ENCODE data around the gene TMEM269.

The TMEM269 gene, protein sequence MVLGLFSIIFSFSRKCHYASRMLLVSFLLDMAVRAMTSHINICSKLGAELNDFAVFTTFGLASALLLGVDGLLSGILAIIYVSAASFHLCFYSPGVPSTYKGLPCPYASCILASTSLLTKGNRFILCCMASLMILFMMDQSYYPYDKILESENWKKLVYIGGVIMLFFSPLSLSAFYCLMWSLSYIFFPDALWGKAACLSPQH

DNA sequence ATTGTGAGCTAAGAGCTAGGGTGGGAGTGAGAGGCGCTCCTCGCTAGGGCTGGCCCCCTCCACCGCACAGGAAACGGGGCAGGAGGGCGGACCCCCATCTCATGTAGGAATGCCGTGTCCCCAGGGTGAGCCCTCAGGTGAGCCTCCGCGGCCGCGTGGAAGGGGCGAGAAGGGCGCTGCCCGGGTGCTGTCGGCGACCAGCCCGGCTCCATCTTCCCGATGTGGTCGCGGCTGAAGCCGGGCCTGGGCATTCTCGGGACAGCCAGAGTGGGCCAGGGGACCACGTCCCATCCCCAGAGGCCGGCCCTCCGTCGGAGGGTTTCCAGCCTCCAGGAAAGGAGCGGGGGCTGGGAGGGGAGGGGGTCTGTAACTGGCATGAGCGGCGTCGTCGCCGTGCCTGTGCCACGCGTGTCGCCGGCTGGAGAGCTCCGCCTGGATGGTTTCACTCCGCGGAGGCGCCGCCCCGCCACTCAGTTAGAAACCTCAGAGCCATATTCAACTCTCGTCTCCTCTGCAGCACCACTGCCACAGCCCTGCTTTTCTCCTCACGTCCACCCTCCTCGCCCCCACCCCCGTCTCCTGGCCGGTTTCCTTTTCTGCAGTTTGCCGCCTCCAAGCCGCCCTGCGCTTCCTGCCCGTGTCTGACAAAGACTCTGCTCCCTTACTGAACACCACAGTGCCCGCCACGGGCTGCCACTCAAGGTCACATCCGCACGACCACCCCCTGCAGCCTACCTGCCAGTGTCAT is at the start of gene TMEM269:
TMEM269 (plus strand) TSS at position 46 of the 748 bp plus-strand sequence. CDS start 4,903 bp downstream, outside the sequence.
- peak; percentile 9 to 12 for DNase-seq (ENCODE audit: low read depth in 2 of 2, low spot score in 1 of 2)

DNA sequence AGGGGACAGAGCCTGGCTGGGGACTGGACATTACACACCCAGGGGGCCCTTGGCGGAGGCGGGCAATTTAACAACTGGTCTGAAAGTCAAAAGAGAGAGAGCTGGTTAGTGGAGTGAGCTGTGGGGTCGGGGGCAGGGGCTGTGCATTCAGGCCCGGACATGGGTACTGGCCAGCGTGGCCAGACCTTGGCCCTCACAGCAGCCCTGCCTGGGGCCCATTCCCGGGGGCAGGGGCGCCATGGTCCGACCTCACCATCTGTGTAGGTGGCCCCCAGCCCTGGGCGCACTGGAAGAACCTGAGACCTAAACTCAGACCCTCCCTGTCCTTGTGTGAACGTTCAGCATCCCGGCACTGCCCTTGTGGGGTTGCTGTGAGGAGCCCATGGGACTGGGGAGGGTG is 49.7 kb upstream of the TMEM269 start:
- no peak for DNase-seq (ENCODE audit: low read depth in 2 of 2, low spot score in 1 of 2)

DNA sequence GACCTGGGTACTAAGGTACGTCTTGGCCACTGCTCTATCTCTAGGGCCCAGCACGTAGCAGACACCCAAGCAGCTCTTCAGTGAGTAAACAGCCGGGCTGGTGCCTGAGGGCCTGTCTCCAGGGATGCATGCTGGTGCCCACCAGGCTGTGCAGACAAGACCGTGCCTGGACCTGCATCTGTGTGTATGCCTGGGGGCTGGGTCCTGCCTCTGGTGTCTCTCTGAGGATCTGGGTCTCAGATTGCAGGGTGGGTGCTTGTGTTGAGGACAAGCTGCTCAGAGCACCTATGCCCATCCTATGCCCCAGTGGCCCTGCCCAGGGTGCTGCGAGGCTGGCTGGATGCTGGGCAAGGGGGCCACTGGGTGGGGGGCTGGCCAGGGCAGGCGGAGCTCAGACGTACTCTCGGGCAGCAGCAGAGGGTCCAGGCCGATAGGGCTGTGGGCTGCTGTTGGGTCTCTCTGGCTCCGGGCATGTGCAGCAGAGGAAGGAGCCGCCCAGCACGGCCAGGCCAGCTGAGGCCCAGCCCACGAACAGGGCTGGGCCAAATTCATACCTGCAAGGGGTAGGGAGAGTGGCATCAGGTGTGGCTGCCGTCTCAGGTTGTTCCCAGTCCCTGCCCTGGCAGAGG is 49.2 kb upstream of the TMEM269 start:
- DNase-seq (ENCODE audit: low read depth in 2 of 2, low spot score in 1 of 2): no peak

- DNase-seq (ENCODE audit: low read depth in 2 of 2, low spot score in 1 of 2): no peak
Observed at GRCh38 chr1:42736152-42736551, 48.6 kb upstream of the TMEM269 start.

GRCh38 chr1:42736571-42737200 is 48.1 kb upstream of the TMEM269 start:
- DNase-seq (ENCODE audit: low read depth in 2 of 2, low spot score in 1 of 2): no peak

DNA sequence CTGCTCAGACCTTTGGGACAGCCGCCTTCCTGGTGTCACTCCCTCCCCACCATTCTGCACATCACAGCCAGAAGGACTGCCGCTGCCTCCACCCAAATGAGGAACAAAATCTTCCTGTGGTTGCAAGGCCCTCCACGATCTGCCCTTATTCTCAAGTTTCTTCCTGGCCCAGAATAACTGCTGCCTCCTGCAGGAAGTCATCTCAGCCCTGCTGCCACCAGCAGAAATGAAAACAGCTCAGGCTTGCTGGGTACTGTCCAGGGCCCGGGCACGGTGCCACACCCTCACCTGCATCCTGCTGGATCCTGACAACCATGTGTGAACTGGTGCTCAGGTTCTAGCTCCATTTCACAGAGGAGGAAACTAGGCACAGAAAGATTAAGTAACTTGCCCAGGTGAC is 47.5 kb upstream of the TMEM269 start:
- DNase-seq (ENCODE audit: low read depth in 2 of 2, low spot score in 1 of 2): no peak

DNA sequence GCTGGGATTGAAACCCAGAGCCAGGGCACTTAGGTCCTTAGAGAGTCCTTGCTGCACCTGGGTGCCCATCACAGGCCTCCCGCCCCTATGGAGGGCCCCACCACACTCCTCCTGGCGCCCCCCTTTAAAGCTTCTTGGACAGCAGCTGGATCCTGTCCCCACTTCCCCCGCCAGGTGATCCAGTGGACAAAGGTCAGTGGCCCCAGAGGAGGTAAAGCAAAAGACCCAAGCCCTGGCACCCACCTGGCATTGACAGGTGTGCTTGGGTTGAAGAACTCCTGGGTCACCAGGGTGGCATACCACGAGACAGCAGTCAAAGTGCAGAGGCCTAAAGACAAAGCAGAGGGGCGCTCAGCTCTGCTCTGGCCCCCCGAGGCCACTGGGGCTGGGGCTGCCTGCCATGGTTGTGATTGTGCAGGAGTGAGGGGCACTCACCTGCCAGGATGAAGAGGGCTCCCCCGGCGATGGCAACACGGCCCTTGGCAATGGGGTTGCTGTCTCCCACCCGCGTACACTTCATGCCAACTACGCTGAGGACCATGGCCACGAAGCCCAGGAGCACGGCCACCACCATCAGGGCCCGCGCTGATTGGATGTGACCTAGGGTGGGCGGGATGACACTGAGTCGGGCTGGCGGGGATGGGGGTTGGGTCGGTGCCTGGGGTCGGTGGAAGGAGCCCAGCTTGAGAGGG is 46.7 kb upstream of the TMEM269 start:
- no peak for DNase-seq (ENCODE audit: low read depth in 2 of 2, low spot score in 1 of 2)

GRCh38 chr1:42738678-42739226 is 46.0 kb upstream of the TMEM269 start:
- DNase-seq (ENCODE audit: low read depth in 2 of 2, low spot score in 1 of 2): no peak

- DNase-seq (ENCODE audit: low read depth in 2 of 2, low spot score in 1 of 2): no peak
Observed at GRCh38 chr1:42739753-42740700, 44.8 kb upstream of the TMEM269 start, which contains the start of gene CLDN19. CLDN19 (minus strand) TSS chr1:42740236; CDS start chr1:42740063, 173 bp downstream.

GRCh38 chr1:42740851-42741580 is 43.8 kb upstream of the TMEM269 start:
- no peak for DNase-seq (ENCODE audit: low read depth in 2 of 2, low spot score in 1 of 2)

DNA sequence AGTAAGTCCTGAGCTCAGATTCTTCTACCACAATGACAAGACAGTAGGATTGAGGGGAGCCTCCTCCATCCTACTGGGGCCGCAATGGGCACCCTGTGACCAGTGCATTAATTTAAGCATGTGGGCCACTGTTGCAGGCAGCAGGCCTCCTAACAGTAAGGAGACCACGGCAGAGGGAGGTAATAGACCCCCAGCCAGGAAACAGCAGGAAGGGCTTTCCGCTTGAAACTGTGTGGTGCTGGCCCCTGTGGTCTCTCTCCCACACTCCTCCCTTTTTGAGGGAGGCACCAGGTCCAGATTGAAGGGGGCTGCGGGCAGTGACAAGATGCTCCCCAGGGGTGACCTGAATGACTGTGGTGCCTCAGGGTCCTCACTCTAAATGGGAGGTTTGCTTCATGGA is 43.1 kb upstream of the TMEM269 start:
- no peak for DNase-seq (ENCODE audit: low read depth in 2 of 2, low spot score in 1 of 2)

- DNase-seq (ENCODE audit: low read depth in 2 of 2, low spot score in 1 of 2): no peak
Observed at GRCh38 chr1:42742141-42742540, 42.6 kb upstream of the TMEM269 start.

DNA sequence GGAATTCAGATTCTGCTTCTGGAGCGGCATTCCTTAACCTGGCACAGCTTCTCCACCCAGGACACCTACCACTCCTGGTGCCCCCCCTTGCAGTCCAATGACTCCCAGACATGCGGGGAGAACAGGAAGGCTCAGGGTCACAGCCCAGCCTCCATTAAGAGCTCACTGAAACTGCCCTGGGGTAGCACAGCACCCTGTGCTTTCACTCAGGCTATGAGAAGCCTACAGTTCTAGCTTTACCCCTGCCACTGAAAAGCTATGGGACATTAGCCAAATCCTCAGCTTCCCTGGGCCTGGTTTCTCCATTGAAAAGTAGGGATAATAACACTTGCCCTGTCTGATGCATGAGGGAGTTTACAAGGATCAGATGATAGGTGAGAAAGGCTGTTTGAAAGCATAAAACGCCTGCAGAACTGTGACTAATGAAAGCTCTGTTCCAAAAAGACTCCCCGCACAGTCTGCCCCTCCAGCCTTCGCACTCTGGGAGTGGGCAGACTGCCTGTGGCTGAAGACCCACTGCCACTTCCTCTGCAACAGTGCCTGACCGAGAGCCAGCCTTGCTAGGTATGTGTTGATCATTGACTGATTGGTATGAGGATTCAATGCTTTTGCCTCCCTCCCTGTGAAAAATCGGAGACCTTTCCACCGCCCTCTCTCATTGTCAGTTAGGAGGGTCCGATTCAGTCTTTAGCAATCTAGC is 42.0 kb upstream of the TMEM269 start:
- no peak for DNase-seq (ENCODE audit: low read depth in 2 of 2, low spot score in 1 of 2)

- no peak for DNase-seq (ENCODE audit: low read depth in 2 of 2, low spot score in 1 of 2)
Observed at GRCh38 chr1:42743317-42744147, 41.3 kb upstream of the TMEM269 start.

- no peak for DNase-seq (ENCODE audit: low read depth in 2 of 2, low spot score in 1 of 2)
Observed at GRCh38 chr1:42744148-42744413, 40.7 kb upstream of the TMEM269 start.

DNA sequence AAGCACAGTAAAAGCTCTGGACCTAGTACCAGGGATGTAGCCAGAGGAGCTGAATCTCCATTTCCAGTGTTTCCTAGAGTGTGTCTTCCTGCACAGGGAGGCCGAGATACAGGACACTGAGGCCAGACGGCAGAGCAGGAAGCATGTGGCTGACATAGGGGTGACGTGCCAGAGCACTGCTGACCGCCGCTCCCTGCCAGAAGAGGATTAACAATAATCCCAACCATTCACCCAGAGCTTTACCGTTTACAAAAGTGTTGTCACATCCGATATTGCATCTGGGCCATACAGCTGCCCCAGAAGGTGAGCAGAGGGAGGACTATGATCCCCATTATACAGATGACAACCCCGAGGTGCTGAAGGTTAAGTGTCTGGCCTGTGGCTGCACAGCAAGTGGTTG is 38.9 kb upstream of the TMEM269 start:
- no peak for DNase-seq (ENCODE audit: low read depth in 2 of 2, low spot score in 1 of 2)

GRCh38 chr1:42746436-42747105 is 38.2 kb upstream of the TMEM269 start:
- no peak for DNase-seq (ENCODE audit: low read depth in 2 of 2, low spot score in 1 of 2)

Data from stimulated activated CD8-positive, alpha-beta memory T cell treated with anti-CD3 and anti-CD28 coated beads, Interleukin-4, amount 100 ng/mL, for 1 hour (primary cell).